HG03095 (cell line): ENCODE measurements around the gene ARFGAP3.

ENCODE experiments used
- ATAC-seq: cut with Tn5 transposase; IDR thresholded peaks from one replicate; pipeline ENCODE4 v1.9.1; 2021; ENCODE audit warnings: moderate library complexity; ENCODE audit not compliant: unreplicated experiment

The ARFGAP3 gene

GRCh38 chr22:42865536-42865935 lies 8.5 kb upstream of the ARFGAP3 start:
- no peak for ATAC-seq

GRCh38 chr22:42863349-42863961 lies 6.4 kb upstream of the ARFGAP3 start:
- no peak for ATAC-seq

- no peak for ATAC-seq
Observed at GRCh38 chr22:42862045-42862734, 5.1 kb upstream of the ARFGAP3 start.

GRCh38 chr22:42860968-42861367 lies 3.9 kb upstream of the ARFGAP3 start:
- ATAC-seq, result no peak

- no peak for ATAC-seq
Observed at GRCh38 chr22:42857845-42858481, 890 bp upstream of the ARFGAP3 start.

- ATAC-seq, result peak; percentile 25
Observed at GRCh38 chr22:42856179-42856864, 751 bp downstream of the ARFGAP3 start.

- no peak for ATAC-seq
Observed at GRCh38 chr22:42855721-42856120, 1.4 kb downstream of the ARFGAP3 start.

- ATAC-seq, result no peak
Observed at GRCh38 chr22:42855211-42855610, 1.9 kb downstream of the ARFGAP3 start.

GRCh38 chr22:42848941-42849550 lies 8.0 kb downstream of the ARFGAP3 start:
- ATAC-seq, result no peak

GRCh38 chr22:42847110-42847509 lies 10.0 kb downstream of the ARFGAP3 start:
- ATAC-seq, result no peak

GRCh38 chr22:42844756-42845155 lies 12.3 kb downstream of the ARFGAP3 start:
- ATAC-seq, result no peak

GRCh38 chr22:42842658-42843370 lies 14.3 kb downstream of the ARFGAP3 start:
- ATAC-seq, result no peak

GRCh38 chr22:42841444-42841843 lies 15.6 kb downstream of the ARFGAP3 start:
- no peak for ATAC-seq

GRCh38 chr22:42837556-42837955 lies 19.5 kb downstream of the ARFGAP3 start:
- no peak for ATAC-seq

- ATAC-seq, result no peak
Observed at GRCh38 chr22:42836026-42836425, 21.0 kb downstream of the ARFGAP3 start.

- no peak for ATAC-seq
Observed at GRCh38 chr22:42834177-42834949, 22.7 kb downstream of the ARFGAP3 start.

GRCh38 chr22:42833104-42833503 lies 24.0 kb downstream of the ARFGAP3 start:
- ATAC-seq, result no peak

- no peak for ATAC-seq
Observed at GRCh38 chr22:42831712-42832111, 25.4 kb downstream of the ARFGAP3 start.

GRCh38 chr22:42830161-42830560 lies 26.9 kb downstream of the ARFGAP3 start:
- ATAC-seq, result no peak

- no peak for ATAC-seq
Observed at GRCh38 chr22:42829302-42829701, 27.8 kb downstream of the ARFGAP3 start.
